HG02970 (cell line): ENCODE measurements around the gene CEP295NL.
"Not testable (repeated sequence)": the region's sequence is repeated elsewhere in the genome, so short reads cannot be mapped to it uniquely, and the experiment has no call there.

ENCODE experiments used
- ATAC-seq: cut with Tn5 transposase; IDR thresholded peaks from one replicate; pipeline ENCODE4 v1.9.1; 2021; ENCODE audit warnings: mild to moderate bottlenecking, moderate library complexity, moderate number of reproducible peaks; ENCODE audit not compliant: unreplicated experiment, low FRiP score

The CEP295NL gene

GRCh38 chr17:78933025-78933958, 30.3 kb upstream of the CEP295NL start:
- no peak for ATAC-seq

- no peak for ATAC-seq
These were observed 27.1 kb upstream of the CEP295NL start for GRCh38 chr17:78929908-78930775.

DNA sequence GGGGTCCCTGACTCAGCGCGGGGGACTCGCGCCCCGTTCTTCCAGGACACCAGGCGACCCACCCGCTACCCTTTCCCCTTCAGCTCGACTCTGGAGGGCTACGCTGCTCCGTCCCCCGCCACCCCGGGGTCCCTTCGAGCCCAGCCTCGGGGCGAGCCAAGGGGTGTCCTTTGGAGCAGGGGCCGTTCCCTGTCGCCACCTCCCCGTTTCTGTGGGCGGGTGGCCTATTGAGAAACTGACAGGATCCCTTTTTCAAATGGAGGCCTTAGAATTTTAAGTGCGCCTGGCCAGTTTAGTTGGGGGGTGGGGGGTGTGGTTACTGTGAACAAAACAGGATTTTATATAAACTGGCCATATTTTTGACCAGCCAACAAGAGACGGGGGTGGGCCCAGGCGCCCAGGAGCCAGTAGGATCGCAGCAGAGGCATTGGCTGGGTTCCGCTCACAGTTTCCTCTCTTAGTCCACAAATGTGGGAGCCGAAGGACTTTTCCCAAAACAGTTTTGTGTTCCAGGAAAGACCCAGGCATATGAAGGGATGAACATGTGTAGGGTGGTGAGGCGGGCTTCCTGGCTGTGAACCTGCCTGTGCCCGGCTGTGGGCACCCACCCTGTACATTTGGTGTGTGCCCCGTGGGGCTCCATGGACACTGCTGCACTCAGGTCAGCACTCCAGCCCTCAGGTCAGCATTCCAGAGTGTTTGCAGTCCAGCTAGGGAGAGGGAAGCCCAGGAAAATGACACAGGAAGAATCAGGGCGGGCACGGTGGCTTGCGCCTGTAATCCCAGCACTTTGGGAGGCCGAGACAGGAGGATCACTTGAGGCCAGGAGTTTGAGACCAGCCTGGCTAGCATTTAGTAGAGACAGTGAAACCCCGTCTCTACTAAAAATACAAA, 22.9 kb upstream of the CEP295NL start:
- no peak for ATAC-seq

DNA sequence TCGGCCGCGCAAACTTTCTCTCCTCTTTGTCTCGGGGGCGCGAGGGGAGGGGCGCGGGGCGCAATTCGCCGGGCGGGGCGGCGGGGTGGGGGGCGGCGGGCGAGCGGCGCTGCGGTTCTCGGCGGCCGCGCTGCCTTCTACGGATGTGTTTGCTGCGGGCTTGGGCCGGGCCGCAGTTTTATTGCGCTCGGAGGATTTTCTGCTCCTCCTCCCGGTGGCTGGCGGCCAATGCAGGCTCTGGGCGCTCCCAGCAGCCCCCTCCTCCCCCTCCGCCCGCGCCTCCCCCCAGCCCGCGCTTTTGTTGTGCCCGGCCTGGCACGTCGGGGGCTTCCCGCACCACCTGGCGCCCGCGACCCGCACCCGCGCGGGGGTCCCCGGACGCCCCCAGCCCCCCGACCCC, 22.2 kb upstream of the CEP295NL start, which contains the start of gene TIMP2:
Gene TIMP2, minus strand, starts transcription at position 154 of the 400 bp plus-strand sequence. CDS start 299 bp downstream, outside the sequence.
- no peak for ATAC-seq

GRCh38 chr17:78924481-78925151, 21.6 kb upstream of the CEP295NL start:
- ATAC-seq = no peak

GRCh38 chr17:78923660-78924453, 20.9 kb upstream of the CEP295NL start:
- no peak for ATAC-seq

DNA sequence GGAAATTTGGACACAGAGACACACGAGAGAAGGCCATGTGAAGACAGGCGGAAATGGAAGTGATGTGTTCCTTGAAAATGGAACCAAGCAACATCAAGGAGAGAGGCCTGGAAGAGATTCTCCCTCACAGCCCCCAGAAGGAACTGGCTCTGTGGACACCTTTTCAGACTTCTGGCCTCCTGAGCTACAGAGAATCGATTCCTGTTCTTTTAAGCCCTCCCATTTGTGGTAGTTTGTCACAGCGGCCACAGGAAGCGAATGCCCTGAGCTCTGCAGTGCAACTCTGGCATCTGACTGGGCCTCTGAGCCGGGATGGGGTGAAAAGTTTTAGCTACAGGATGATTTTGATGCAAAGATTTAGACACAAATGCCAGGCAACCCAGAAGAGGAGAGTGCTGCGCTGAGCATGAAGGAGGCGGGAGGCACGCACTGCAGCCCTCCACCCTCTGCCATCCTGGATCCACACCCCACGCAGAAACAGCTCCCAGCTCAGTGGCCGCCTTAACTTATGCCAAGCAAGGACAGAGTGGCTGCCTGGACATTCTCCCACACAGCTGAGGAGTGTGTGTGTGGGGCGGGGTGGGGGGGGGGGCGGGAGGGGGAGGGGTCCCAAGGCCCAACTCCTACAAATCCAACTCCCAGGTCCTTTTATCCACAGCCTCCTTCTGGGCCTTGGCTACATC, 20.0 kb upstream of the CEP295NL start:
- ATAC-seq = no peak

DNA sequence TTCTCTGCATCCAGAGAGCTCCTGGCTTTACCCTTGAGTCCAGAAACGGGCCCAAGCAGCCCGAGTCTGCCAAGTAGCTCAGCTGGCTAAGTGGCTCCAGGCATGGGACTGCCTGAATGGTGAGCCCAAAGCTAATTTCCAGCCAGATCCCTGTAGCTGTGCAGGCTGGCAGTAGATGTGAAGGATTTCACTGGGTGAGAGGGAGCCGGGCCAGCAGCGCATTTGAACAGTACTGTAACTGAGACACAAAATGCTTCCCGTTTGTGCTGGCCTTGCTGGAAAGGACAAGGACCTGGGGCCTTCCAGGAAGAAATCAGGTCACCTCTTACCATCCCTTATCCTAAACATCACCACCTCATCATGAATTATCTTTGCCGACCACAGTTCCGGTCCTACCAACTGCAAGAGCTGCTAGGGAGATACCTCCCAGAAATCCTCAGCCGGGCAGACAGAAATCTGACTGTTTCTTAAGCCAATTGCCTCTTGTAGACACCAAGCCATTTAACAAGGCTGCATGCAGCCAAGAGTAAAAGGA, 18.5 kb upstream of the CEP295NL start:
- ATAC-seq = no peak

GRCh38 chr17:78920528-78920927, 17.5 kb upstream of the CEP295NL start:
- ATAC-seq = no peak

DNA sequence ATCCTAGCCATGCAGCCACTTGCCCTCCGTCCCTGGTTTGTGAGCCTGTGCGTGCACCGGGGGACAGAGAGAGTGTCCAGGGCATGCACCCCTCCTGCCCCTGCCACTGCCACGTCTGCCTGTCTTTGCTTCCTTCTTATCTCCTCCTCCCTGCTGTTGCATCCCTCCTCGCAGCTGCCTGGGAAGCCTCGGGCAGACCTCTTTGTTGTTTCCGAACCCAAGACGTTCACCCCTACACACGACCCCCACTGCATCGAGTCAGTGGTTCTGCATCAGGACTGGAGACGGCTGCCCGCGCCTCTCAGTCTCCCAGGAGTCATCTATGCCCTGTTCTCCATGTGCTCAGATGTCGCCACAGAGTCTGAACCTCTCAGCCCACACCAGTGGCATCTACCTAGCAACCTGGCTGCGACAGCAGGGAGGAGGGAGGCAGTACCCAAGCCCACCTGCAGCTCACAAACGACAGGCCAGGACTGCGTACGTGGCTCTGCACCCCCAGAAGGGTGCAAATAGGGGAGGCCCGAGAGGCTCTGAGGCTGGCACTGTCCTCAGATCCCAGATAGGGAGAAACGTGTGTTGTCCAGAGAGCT, 17.0 kb upstream of the CEP295NL start:
- ATAC-seq = no peak

DNA sequence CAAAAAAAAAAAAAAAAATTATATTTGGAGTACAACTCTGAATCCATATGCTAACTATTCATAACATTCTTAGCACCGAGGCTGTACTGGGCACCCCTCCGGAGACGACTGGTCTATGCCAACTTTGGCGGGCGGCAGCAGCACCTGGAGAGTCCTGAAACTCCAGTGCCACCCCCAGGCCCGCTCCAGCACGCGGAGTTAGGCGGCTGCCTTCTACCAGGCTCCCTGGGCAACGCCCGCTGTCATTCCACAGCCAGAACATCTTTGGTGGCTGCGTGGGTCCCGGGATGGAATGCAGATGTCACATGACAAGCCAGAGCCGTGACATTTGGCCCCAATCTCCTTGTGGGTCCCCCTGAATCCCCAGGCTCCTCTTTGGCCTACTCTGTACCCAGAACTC, 16.0 kb upstream of the CEP295NL start:
- no peak for ATAC-seq

DNA sequence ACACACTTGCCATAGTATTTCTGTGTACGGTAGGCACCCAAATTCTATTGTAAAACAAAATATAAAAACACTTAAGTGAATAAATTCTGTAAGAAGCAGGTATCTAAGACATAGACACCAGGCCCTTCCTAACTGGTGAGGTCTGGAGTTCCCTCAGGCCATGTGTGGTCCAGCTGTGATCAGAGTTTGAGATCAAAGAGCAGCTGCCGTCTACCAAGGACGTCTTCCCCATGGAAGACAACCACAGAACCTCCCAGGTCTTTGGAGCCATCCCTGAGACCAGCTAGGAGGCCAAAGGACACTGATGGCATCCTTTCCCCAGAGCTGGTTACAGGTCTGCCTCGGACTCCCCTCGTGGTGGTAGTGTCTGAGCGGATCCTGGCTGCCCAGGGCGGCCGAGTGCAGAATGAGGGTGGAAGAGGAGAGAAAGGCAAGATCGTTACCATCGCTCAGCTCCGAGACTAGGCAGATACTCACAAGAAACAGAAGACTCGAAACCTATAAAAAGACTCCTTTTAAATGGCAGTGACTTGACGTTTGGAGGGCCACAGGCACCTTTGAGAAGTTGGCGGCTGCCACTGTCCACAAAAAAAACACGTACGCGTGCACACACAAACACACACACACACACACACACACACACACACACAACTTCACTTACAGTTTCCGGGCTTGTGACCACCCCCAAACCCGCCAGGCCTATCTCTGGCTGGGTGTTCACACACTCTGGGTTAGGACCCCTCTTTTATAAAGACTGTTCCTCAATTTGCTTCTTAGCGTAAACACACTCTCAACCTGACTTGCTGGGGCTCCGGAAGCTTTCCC, 14.7 kb upstream of the CEP295NL start:
- no peak for ATAC-seq

DNA sequence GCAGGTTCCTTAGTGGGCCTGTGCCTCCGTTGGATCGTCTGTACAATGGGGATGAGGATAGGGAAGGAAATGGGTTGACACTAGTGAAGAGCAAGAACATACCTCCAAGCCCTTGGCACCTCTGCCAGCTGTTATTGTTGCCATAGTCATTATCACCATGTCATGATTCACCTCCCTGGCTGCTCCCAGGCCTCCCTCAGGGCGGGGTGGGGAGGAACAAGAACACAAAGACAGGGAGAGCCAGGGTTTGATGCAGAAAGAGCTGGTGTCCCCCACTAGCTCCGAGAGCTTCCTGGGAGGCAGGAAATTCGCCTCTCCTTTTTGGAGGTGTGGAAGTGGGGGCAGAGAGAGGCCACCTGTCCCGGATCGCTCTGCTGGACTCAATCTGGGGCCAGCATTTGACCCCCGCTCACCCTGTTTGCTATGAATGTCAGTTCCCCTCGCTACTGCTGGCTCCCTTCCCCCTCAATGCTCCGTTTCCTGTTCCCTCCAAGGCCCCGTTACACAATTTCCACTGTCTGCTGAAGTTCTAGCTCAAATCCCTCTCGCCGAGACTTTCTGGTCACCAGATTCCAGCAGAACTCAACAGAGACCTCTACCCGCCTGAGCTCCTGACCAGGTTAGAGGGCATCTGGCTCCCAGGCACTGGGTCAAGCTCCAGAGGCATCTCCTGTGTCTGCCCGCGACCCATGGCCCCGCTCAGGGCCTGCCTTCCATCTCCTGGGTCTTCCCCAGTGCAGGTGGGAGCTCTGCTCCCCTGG, 13.1 kb upstream of the CEP295NL start:
- ATAC-seq = no peak

GRCh38 chr17:78913115-78913514, 10.1 kb upstream of the CEP295NL start:
- ATAC-seq = no peak

DNA sequence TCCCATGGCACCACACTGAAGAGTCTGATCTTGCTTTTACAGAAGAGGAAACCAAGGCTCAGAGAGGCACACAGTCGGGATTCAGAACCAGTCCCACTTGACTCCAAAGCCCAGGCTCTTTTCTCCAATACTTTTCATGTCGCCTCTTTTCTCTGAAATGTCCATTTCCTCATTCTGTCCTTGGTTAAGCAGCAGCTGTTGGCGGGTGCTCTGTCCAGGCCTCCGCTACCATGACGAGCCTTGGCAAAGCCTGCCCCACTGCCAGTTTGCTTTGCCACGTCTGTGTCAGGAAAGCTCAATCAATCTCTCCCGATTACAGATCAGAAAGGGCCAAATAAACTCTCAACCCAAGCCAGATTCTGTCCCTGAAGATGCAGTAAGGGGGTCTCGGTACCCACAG, 9.1 kb upstream of the CEP295NL start:
- ATAC-seq = no peak

GRCh38 chr17:78911543-78911942, 8.5 kb upstream of the CEP295NL start:
- not testable (repeated sequence) for ATAC-seq
